ENCODE measurements around the gene CLK3. TPM values are rescaled to one million over a fixed set of nuclear protein-coding genes. Genes with fewer than 3 reads are reported as not detected.

Gene CLK3
- total RNA-seq, 1 donor from 2014 or later = 89.1 TPM

- Histone ChIP-seq H3K36me3 (no peaks in the 10 kb centered on the region), H3K27me3 (no peaks in the 10 kb centered on the region), H3K9me3 (no peaks in the 10 kb centered on the region), H3K4me3 (no peak overlapping the region), H3K4me1 (peaks cover 24% of the 10 kb centered on the region), H3K27ac (no peak overlapping the region)
- intact Hi-C loops (cut with DNase I) = loop anchor here (5.0 kb wide), 1 partner anchor 65 kb away; no protein-coding TSS in a partner anchor
- DNase-seq (ENCODE audit: extremely low spot score in 2 of 2) = no peak
- TF ChIP-seq CTCF (IDR thresholded peaks at IDR 0.05) = no peak
- no peak for TF ChIP-seq POLR2A (IDR thresholded peaks at IDR 0.05)
- TF ChIP-seq POLR2AphosphoS5 (IDR thresholded peaks at IDR 0.05; ENCODE audit: insufficient read depth in 1 of 2, low read depth in 1 of 2) = no peak
These were observed 3.0 kb upstream of the CLK3 start for GRCh38 chr15:74612677-74613076.

GRCh38 chr15:74613089-74613952 lies 2.3 kb upstream of the CLK3 start:
- no peak for DNase-seq (ENCODE audit: extremely low spot score in 2 of 2)
- no peak for TF ChIP-seq CTCF (IDR thresholded peaks at IDR 0.05)
- no peak for TF ChIP-seq POLR2A (IDR thresholded peaks at IDR 0.05)
- no peak for TF ChIP-seq POLR2AphosphoS5 (IDR thresholded peaks at IDR 0.05; ENCODE audit: insufficient read depth in 1 of 2, low read depth in 1 of 2)
- intact Hi-C loops (cut with DNase I) = loop anchor here (5.0 kb wide), 1 partner anchor 66 kb away; no protein-coding TSS in a partner anchor

DNA sequence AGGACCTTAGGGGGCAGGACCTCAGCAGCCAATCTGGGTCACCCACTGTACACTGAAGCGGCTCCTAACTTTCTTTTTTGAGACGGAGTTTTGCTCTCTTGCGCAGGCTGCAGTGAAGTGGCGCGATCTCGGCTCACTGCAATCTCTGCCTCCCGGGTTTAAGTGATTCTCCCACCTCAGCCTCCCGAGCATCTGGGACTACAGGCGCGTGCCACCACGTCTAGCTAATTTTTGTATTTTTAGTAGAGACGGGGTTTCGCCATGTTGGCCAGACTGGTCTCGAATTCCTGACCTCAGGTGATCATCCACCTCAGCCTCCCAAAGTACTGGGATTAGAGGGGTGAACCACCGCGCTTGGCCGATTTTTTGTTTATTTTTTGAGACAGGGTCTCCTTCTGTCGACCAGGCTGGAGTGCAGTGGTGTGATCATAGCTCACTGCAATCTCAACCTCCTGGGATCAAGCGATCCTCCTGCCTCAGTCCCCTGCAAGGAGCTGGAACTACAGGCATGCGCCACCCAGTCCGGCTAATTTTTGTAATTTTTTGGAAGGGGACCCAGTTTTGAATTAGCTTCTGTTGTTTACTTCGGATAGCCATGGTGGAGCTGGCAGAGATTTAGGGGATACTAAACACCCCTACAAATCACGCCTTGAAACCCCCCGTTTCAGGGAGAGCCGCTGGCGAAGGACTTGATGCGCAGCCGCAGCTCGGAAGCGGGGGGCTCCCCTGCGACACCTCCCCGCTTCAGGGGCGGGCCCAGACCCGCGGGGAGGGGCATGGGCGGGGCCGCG lies 1.5 kb upstream of the CLK3 start:
- intact Hi-C loops (cut with DNase I) = loop anchor here (5.0 kb wide), 1 partner anchor 67 kb away; no protein-coding TSS in a partner anchor
- Histone ChIP-seq H3K4me1 (peaks cover 37% of the 10 kb centered on the region), H3K36me3 (no peaks in the 10 kb centered on the region), H3K27me3 (no peaks in the 10 kb centered on the region), H3K27ac (peak overlapping the region; percentile 91), H3K9me3 (no peaks in the 10 kb centered on the region), H3K4me3 (peak overlapping the region; percentile 95 to 98)
- no peak for DNase-seq (ENCODE audit: extremely low spot score in 2 of 2)
- TF ChIP-seq POLR2AphosphoS5 (IDR thresholded peaks at IDR 0.05; ENCODE audit: insufficient read depth in 1 of 2, low read depth in 1 of 2) = no peak
- TF ChIP-seq CTCF (IDR thresholded peaks at IDR 0.05) = no peak
- no peak for TF ChIP-seq POLR2A (IDR thresholded peaks at IDR 0.05)

More at GRCh38 chr15:74613089-74613952, 2.3 kb upstream of the CLK3 start:
- H3K4me1 ChIP-seq = peaks cover 30% of the 10 kb centered on the region
- no peaks in the 10 kb centered on the region for H3K9me3 ChIP-seq
- H3K27me3 ChIP-seq = no peaks in the 10 kb centered on the region
- H3K27ac ChIP-seq = peak overlapping the region; percentile 91
- peak overlapping the region in 1 of 2 donors; percentile 98 for H3K4me3 ChIP-seq
- H3K36me3 ChIP-seq = no peaks in the 10 kb centered on the region

GRCh38 chr15:74614744-74615507 lies 710 bp upstream of the CLK3 start:
- Histone ChIP-seq H3K27ac (peak overlapping the region; percentile 91), H3K36me3 (peaks cover 0 to 7% of the 10 kb centered on the region in 2 donors), H3K27me3 (no peaks in the 10 kb centered on the region), H3K4me3 (peak overlapping the region; percentile 95 to 98), H3K4me1 (peaks cover 43% of the 10 kb centered on the region), H3K9me3 (no peaks in the 10 kb centered on the region)
- TF ChIP-seq POLR2AphosphoS5 (IDR thresholded peaks at IDR 0.05; ENCODE audit: insufficient read depth in 1 of 2, low read depth in 1 of 2) (peak in 1 of 2 donors; percentile 77), CTCF (IDR thresholded peaks at IDR 0.05) (no peak), POLR2A (IDR thresholded peaks at IDR 0.05) (peak in 1 of 2 donors; percentile 12)
- intact Hi-C loops (cut with DNase I) = loop anchor here (5.0 kb wide), 1 partner anchor 68 kb away; no protein-coding TSS in a partner anchor
- DNase-seq (ENCODE audit: extremely low spot score in 2 of 2) = no peak

Measured in vagina (tissue), 2 donors.